SK-N-SH (cell line): Measurements from ENCODE around the gene SLC2A3. TPM values are rescaled to one million over a fixed set of nuclear protein-coding genes. Genes with fewer than 3 reads are reported as not detected.
"Not testable (repeated sequence)": the region's sequence is repeated elsewhere in the genome, so short reads cannot be mapped to it uniquely, and the experiment has no call there.

ENCODE experiments used
- CTCF ChIA-PET: fragments of 300-600, 350-600 bp; formaldehyde crosslinking; extraction: SDS; loops from one replicate; lab custom pipeline; 2021; lab: Yijun Ruan, JAX
- POLR2A ChIA-PET: fragments of 350-600 bp; sonication (Branson Sonifier 250); formaldehyde crosslinking; extraction: SDS; loops from one replicate; lab custom pipeline; 2020; ENCODE audit warnings: antibody characterized with exemption, inconsistent platforms; lab: Yijun Ruan, JAX
- DNase-seq: peaks from one replicate; pipeline ENCODE4 v3.0.0; 2012
- H2AFZ ChIP-seq: fragments of 200-600 bp; sonication (generic); 2 replicates; pipeline ENCODE4 v1.8.1; 2016; ENCODE audit warnings: antibody characterized with exemption, mild to moderate bottlenecking, low read depth
- H3F3A ChIP-seq: fragments of 200-600 bp; sonication (generic); replicated peaks from 2 replicates; pipeline ENCODE3; 2016; ENCODE audit warnings: antibody characterized with exemption, mild to moderate bottlenecking; ENCODE audit not compliant: insufficient read depth
- H3K27ac ChIP-seq, 2 experiments: fragments of 200-500 bp in 1 of 2; fragments of 200-600 bp in 1 of 2; sonication (Bioruptor generic) in 1 of 2; sonication (generic), shearing (Covaris generic) in 1 of 2; 2 replicates each; pipeline versions ENCODE4 v1.5.1 to v1.6.1; 2014 to 2016; ENCODE audit warnings: low read depth in 2 of 2, inconsistent platforms in 1 of 2, low read length in 1 of 2, mild to moderate bottlenecking in 1 of 2, mixed read lengths in 1 of 2
- H3K27me3 ChIP-seq: fragments of 200-600 bp; sonication (generic), shearing (Covaris generic); 2 replicates; pipeline ENCODE4 v1.6.1; 2016; ENCODE audit warnings: mixed run types; ENCODE audit not compliant: insufficient read depth
- H3K36me3 ChIP-seq, 2 experiments: fragments of 200-500 bp in 1 of 2; fragments of 200-600 bp in 1 of 2; sonication (Bioruptor generic) in 1 of 2; sonication (generic) in 1 of 2; replicated peaks in 1 of 2; 2 replicates each; pipeline versions ENCODE3 to v1.5.1; 2014 to 2016; ENCODE audit warnings: low read length in 1 of 2, mild to moderate bottlenecking in 1 of 2; ENCODE audit not compliant: insufficient read depth in 2 of 2, control insufficient read depth in 1 of 2
- H3K4me1 ChIP-seq, 2 experiments: fragments of 200-500 bp in 1 of 2; fragments of 200-600 bp in 1 of 2; sonication (Bioruptor generic) in 1 of 2; sonication (generic), shearing (Covaris generic) in 1 of 2; 2 replicates each; pipeline versions ENCODE4 v1.5.1 to v1.6.1; 2014 to 2016; ENCODE audit warnings: low read depth in 1 of 2, low read length in 1 of 2, mixed run types in 1 of 2; ENCODE audit not compliant: insufficient read depth in 2 of 2, control insufficient read depth in 1 of 2
- H3K4me2 ChIP-seq: fragments of 200-600 bp; sonication (generic), shearing (Covaris generic); 2 replicates; pipeline ENCODE4 v1.6.1; 2017; ENCODE audit warnings: mixed run types
- H3K4me3 ChIP-seq, 2 experiments: fragments of 200-500 bp in 1 of 2; fragments of 200-600 bp in 1 of 2; sonication (Bioruptor generic) in 1 of 2; sonication (generic), shearing (Covaris generic) in 1 of 2; 2 replicates each; pipeline versions ENCODE4 v1.5.1 to v1.8.1; 2014 to 2016; ENCODE audit warnings: low read depth in 2 of 2, inconsistent platforms in 1 of 2, low read length in 1 of 2, mild to moderate bottlenecking in 1 of 2, mixed read lengths in 1 of 2, moderate library complexity in 1 of 2
- H3K79me2 ChIP-seq: fragments of 200-600 bp; sonication (generic); 2 replicates; pipeline ENCODE4 v1.8.1; 2017; ENCODE audit warnings: mild to moderate bottlenecking; ENCODE audit not compliant: insufficient read depth
- H3K9ac ChIP-seq: fragments of 200-600 bp; sonication (generic); 2 replicates; pipeline ENCODE4 v1.6.1; 2017; ENCODE audit warnings: mixed run types
- H3K9me2 ChIP-seq: fragments of 200-600 bp; sonication (generic); 2 replicates; pipeline ENCODE4 v1.6.1; 2017; ENCODE audit warnings: mixed run types
- H3K9me3 ChIP-seq: fragments of 200-600 bp; sonication (generic); 2 replicates; pipeline ENCODE4 v1.6.1; 2017; ENCODE audit warnings: mixed run types, mild to moderate bottlenecking, moderate library complexity
- H4K20me1 ChIP-seq: fragments of 200-600 bp; sonication (generic); 2 replicates; pipeline ENCODE4 v1.6.1; 2017; ENCODE audit warnings: mild to moderate bottlenecking, mixed run types; ENCODE audit not compliant: insufficient read depth
- CHD2 ChIP-seq: fragments of 150-350 bp; IDR thresholded peaks from 2 replicates; pipeline ENCODE4 v1.6.1; 2018; ENCODE audit warnings: low read length; ENCODE audit not compliant: partially characterized antibody
- ELF1 ChIP-seq: IDR thresholded peaks from 2 replicates; pipeline ENCODE4 v1.4.0; 2012
- EZH2phosphoT487 ChIP-seq: fragments of 200-600 bp; sonication (generic); IDR thresholded peaks from 2 replicates; pipeline ENCODE4 v1.6.1; 2017; ENCODE audit warnings: low read depth, mixed run types, mild to moderate bottlenecking, antibody characterized with exemption, moderate library complexity, borderline replicate concordance
- FOSL2 ChIP-seq: IDR thresholded peaks from 2 replicates; pipeline ENCODE4 v1.4.0; 2012; ENCODE audit warnings: low read depth, mild to moderate bottlenecking, moderate library complexity, borderline replicate concordance
- FOXJ3 ChIP-seq: sonication (generic); formaldehyde crosslinking; IDR thresholded peaks from 2 replicates; pipeline ENCODE4 v1.5.1; 2020; ENCODE audit warnings: mild to moderate bottlenecking, missing genetic modification reagents
- GABPA ChIP-seq: IDR thresholded peaks from 2 replicates; pipeline ENCODE4 v1.4.0; 2012; ENCODE audit warnings: low read depth, mild to moderate bottlenecking
- JUND ChIP-seq: IDR thresholded peaks from 2 replicates; pipeline ENCODE4 v1.4.0; 2012
- SIN3A ChIP-seq: IDR thresholded peaks from 2 replicates; pipeline ENCODE4 v1.6.1; 2012; ENCODE audit warnings: low read depth, mild to moderate bottlenecking, low read length, moderate library complexity, borderline replicate concordance
- TAF1 ChIP-seq: IDR thresholded peaks from 2 replicates; pipeline ENCODE4 v1.6.1; 2012; ENCODE audit warnings: low read depth, mild to moderate bottlenecking, low read length, moderate library complexity, borderline replicate concordance
- TCF12 ChIP-seq: IDR thresholded peaks from 2 replicates; pipeline ENCODE4 v1.4.0; 2012
- USF2 ChIP-seq: fragments of 150-350 bp; IDR thresholded peaks from 2 replicates; pipeline ENCODE4 v1.6.1; 2017; ENCODE audit warnings: antibody characterized with exemption, low read length, low read depth, borderline replicate concordance
- WGBS: methylation state at CpG from one replicate; pipeline ENCODE4 v1.1.6; 2017; ENCODE audit warnings: low lambda C conversion rate; 5-methylcytosine and 5-hydroxymethylcytosine counted together
- polyA plus RNA-seq, 3 experiments: library from polyadenylated mRNA; depleted of rRNA; stranded (reverse); fragments of >200 nt; gene quantifications; 2 replicates each; pipeline ENCODE4 v1.2.3, GENCODE V29; 2012
- TF ChIP-seq, protein P1 (sequence below): fragments of 150-350 bp; IDR thresholded peaks from 2 replicates; pipeline ENCODE4 v1.6.1; 2016; ENCODE audit warnings: mild to moderate bottlenecking, low read depth, low read length
- TF ChIP-seq, protein P2 (sequence below): IDR thresholded peaks from 2 replicates; pipeline ENCODE4 v1.4.0; 2012; ENCODE audit warnings: low read depth, borderline replicate concordance
- TF ChIP-seq, protein P3 (sequence below): IDR thresholded peaks from 2 replicates; pipeline ENCODE4 v1.4.0; 2012; ENCODE audit warnings: low read depth

Gene SLC2A3
- polyA plus RNA-seq, 1 of the 3 experiments (the other 2 are of a cell fraction) = 26.6 TPM

DNA sequence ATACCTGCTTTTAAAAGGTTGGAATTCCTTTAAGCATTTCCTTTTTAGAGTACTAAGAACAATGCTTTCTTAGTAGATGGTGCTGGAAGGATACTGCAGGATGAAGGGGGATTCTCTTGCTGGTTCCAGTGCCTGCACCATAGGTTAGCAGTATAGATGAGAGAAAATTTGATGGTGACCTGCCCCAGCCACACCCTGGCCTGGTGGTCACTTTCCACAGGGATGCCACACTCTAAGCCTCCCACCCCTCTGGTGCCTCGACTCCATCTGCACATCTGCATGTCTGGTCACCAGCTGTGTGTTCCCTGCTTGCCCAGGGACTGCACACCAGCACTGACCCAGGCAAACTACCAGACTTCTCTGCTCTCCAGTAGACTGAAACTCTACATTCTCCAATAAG, 19.1 kb downstream of the SLC2A3 start:
- CTCF ChIA-PET = interaction anchor here (1.8 to 2.1 kb wide), 2 partner anchors 16 to 57 kb away, joined by 4 to 9 read pairs; no protein-coding TSS in a partner anchor
- WGBS = 0% methylated on average over 1 of the region's 1 CpG
- H2AFZ ChIP-seq = no peak overlapping the region

DNA sequence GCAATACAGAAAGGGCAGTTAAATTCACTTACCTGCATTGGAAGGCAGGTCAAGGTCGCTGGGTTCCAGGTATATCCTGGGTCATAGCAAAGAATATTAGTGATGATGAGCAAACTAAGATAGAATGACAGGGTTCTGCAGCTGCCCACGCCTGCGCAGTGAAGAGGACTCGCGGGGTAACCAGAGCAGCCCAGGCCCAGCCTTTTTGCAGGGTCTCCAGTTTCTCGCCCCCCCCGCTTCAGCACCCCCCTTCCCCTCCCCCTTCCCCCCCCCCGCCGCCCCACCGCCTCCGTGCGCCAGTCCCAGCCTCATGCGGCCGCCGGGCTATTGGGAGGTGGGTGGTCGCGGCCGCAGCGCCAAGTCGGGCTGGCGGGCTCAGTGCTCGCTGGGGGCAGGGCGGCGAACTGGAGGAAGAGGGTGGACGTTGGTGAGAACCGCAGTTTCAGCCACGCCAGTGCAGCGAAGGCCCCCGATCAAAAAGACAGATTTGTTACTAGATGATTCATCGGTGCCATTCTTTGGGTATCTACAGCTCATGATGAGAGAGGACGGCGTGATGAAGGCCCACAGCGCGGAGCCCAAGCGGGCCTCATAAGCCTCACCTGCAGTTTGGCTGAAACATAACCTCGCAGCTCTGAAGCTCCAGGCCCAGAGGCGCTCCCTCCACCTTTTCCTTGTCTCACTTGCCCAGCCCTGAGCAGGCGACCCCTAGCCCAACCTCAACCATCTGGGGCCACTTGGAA, 20.2 kb downstream of the SLC2A3 start:
- DNase-seq = peak; percentile 9
- Histone ChIP-seq H3K27me3 (no peaks in the 10 kb centered on the region), H3K9me3 (no peaks in the 10 kb centered on the region), H3K36me3 (no peaks in the 10 kb centered on the region), H4K20me1 (no peaks in the 10 kb centered on the region), H3K4me3 (no peak overlapping the region)
- POLR2A ChIA-PET = no interaction called here
- no peak for TF ChIP-seq USF2
- TF ChIP-seq, protein P1, sequence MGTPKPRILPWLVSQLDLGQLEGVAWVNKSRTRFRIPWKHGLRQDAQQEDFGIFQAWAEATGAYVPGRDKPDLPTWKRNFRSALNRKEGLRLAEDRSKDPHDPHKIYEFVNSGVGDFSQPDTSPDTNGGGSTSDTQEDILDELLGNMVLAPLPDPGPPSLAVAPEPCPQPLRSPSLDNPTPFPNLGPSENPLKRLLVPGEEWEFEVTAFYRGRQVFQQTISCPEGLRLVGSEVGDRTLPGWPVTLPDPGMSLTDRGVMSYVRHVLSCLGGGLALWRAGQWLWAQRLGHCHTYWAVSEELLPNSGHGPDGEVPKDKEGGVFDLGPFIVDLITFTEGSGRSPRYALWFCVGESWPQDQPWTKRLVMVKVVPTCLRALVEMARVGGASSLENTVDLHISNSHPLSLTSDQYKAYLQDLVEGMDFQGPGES = no peak
- TF ChIP-seq, all 33 proteins: peak for 0
- CTCF ChIA-PET = interaction anchor here (0.6 to 1.8 kb wide), 2 partner anchors 16 to 56 kb away, joined by 3 to 4 read pairs; no protein-coding TSS in a partner anchor
- Histone ChIP-seq H3K9ac (no peak overlapping the region), H3K9me2 (no peaks in the 10 kb centered on the region), H3F3A (no peaks in the 10 kb centered on the region), H3K27ac (no peak overlapping the region), H3K79me2 (no peaks in the 10 kb centered on the region), H3K4me2 (no peak overlapping the region), H3K4me1 (no peaks in the 10 kb centered on the region), H2AFZ (no peak overlapping the region)
- WGBS = 38% methylated on average over 19 of the region's 38 CpGs

More for the DNA sequence above, 19.1 kb downstream of the SLC2A3 start:
- no peak overlapping the region for H3K4me2 ChIP-seq
- H4K20me1 ChIP-seq = no peaks in the 10 kb centered on the region
- no peaks in the 10 kb centered on the region for H3K79me2 ChIP-seq
- H3F3A ChIP-seq = no peaks in the 10 kb centered on the region
- no peaks in the 10 kb centered on the region for H3K36me3 ChIP-seq
- no peak overlapping the region for H3K27ac ChIP-seq
- no peak overlapping the region for H3K9ac ChIP-seq
- no peaks in the 10 kb centered on the region for H3K9me3 ChIP-seq
- no peak for DNase-seq
- H3K27me3 ChIP-seq = no peaks in the 10 kb centered on the region
- H3K9me2 ChIP-seq = no peaks in the 10 kb centered on the region
- TF ChIP-seq FOSL2 = no peak
- TF ChIP-seq GABPA = no peak
- TF ChIP-seq CHD2 = no peak
- TF ChIP-seq USF2 = no peak
- no peak for TF ChIP-seq SIN3A
- no peak for TF ChIP-seq JUND
- TF ChIP-seq, protein P2, sequence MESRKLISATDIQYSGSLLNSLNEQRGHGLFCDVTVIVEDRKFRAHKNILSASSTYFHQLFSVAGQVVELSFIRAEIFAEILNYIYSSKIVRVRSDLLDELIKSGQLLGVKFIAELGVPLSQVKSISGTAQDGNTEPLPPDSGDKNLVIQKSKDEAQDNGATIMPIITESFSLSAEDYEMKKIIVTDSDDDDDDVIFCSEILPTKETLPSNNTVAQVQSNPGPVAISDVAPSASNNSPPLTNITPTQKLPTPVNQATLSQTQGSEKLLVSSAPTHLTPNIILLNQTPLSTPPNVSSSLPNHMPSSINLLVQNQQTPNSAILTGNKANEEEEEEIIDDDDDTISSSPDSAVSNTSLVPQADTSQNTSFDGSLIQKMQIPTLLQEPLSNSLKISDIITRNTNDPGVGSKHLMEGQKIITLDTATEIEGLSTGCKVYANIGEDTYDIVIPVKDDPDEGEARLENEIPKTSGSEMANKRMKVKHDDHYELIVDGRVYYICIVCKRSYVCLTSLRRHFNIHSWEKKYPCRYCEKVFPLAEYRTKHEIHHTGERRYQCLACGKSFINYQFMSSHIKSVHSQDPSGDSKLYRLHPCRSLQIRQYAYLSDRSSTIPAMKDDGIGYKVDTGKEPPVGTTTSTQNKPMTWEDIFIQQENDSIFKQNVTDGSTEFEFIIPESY = no peak
- TF ChIP-seq TAF1 = no peak
- TF ChIP-seq FOXJ3 (CRISPR knock-in tag) = no peak
- no peak for TF ChIP-seq EZH2phosphoT487
- TF ChIP-seq, protein P3, sequence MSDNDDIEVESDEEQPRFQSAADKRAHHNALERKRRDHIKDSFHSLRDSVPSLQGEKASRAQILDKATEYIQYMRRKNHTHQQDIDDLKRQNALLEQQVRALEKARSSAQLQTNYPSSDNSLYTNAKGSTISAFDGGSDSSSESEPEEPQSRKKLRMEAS = no peak
- TF ChIP-seq TCF12 = no peak
- TF ChIP-seq ELF1 = no peak
- POLR2A ChIA-PET = no interaction called here
- H3K4me1 ChIP-seq = no peaks in the 10 kb centered on the region
- H3K4me3 ChIP-seq = no peak overlapping the region

- H3K4me1 ChIP-seq, H3K36me3 ChIP-seq, H3K27me3 ChIP-seq, H3K9me3 ChIP-seq, H3F3A ChIP-seq, H3K9me2 ChIP-seq, H3K4me3 ChIP-seq, H3K4me2 ChIP-seq, H3K79me2 ChIP-seq, DNase-seq, H4K20me1 ChIP-seq, H3K27ac ChIP-seq, POLR2A ChIA-PET, H2AFZ ChIP-seq, H3K9ac ChIP-seq: not testable (repeated sequence)
- CTCF ChIA-PET = interaction anchor here (1.9 kb wide), 1 partner anchor 23 kb away, joined by 5 read pairs; no protein-coding TSS in a partner anchor
- 57% methylated on average over 7 of the region's 7 CpGs for WGBS
Measured at GRCh38 chr12:7910106-7910505, 25.9 kb downstream of the SLC2A3 start.
